ENCODE data around the gene ZCCHC14. TPM values are rescaled to one million over a fixed set of nuclear protein-coding genes. Genes with fewer than 3 reads are reported as not detected.

The ZCCHC14 gene
- polyA plus RNA-seq, 1 donor (not counting 4 experiments of a cell fraction or from before 2014, with no cell fraction given), result 3.6 TPM

DNA sequence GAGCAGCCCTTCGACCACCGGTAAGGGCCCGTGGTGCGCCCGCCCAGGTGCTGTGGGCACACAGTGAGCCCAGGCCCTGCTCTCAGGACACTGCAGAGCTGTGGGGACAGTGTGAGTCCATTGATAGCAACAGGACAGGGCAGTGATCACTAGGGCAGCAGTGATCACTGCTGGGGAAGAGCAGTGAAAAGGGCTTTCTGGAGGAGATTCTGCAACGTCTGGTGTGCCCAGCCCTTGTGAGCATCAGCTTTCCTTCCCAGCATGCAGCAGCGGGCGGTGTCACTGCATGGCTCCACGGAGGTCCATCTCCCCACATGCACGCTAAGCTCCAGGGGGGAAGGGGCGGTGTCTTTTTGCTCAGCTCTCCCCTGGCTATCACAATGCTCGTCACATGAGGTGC is 68.6 kb downstream of the ZCCHC14 start:
- Histone ChIP-seq H3K9ac (ENCODE audit: control insufficient read depth, extremely low read depth, insufficient read depth, low read length) (no peak overlapping the region), H3K4me2 (ENCODE audit: control insufficient read depth, extremely low read depth, insufficient read depth, low read depth, low read length) (no peak overlapping the region), H3K79me2 (ENCODE audit: control insufficient read depth, insufficient read depth, low read length) (peaks cover 2% of the 10 kb centered on the region), H3K27ac (ENCODE audit: control insufficient read depth, insufficient read depth, low read length) (no peak overlapping the region), H3K9me1 (ENCODE audit: control insufficient read depth, extremely low read depth, insufficient read depth, low read length) (no peaks in the 10 kb centered on the region), H3K9me3 (ENCODE audit: control insufficient read depth, low read depth, low read length) (no peaks in the 10 kb centered on the region), H2AFZ (ENCODE audit: control insufficient read depth, low read length) (no peak overlapping the region), H3K27me3 (ENCODE audit: control insufficient read depth, extremely low read depth, insufficient read depth, low read length) (no peaks in the 10 kb centered on the region), H4K20me1 (ENCODE audit: control insufficient read depth, extremely low read depth, insufficient read depth, low read length) (no peaks in the 10 kb centered on the region), H3K4me1 (ENCODE audit: control insufficient read depth, extremely low read depth, insufficient read depth, low read length) (no peaks in the 10 kb centered on the region), H3K4me3 (ENCODE audit: control insufficient read depth in 2 of 3, extremely low read depth in 1 of 3, insufficient read depth in 2 of 3, low read depth in 1 of 3, low read length in 3 of 3) (no peak overlapping the region), H3K36me3 (ENCODE audit: control insufficient read depth in 2 of 2, extremely low read depth in 1 of 2, insufficient read depth in 2 of 2, low read length in 2 of 2) (peaks cover 16 to 19% of the 10 kb centered on the region in 2 experiments)
- TF ChIP-seq, protein P1, sequence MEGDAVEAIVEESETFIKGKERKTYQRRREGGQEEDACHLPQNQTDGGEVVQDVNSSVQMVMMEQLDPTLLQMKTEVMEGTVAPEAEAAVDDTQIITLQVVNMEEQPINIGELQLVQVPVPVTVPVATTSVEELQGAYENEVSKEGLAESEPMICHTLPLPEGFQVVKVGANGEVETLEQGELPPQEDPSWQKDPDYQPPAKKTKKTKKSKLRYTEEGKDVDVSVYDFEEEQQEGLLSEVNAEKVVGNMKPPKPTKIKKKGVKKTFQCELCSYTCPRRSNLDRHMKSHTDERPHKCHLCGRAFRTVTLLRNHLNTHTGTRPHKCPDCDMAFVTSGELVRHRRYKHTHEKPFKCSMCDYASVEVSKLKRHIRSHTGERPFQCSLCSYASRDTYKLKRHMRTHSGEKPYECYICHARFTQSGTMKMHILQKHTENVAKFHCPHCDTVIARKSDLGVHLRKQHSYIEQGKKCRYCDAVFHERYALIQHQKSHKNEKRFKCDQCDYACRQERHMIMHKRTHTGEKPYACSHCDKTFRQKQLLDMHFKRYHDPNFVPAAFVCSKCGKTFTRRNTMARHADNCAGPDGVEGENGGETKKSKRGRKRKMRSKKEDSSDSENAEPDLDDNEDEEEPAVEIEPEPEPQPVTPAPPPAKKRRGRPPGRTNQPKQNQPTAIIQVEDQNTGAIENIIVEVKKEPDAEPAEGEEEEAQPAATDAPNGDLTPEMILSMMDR (optimal IDR thresholded peaks at IDR 0.05 in 1 of 3, IDR thresholded peaks at IDR 0.05 in 1 of 3, conservative IDR thresholded peaks at IDR 0.05 in 1 of 3; ENCODE audit: extremely low read depth in 1 of 3, insufficient read depth in 2 of 3, low read length in 3 of 3), result no peak
- TF ChIP-seq EZH2 (IDR thresholded peaks at IDR 0.05; ENCODE audit: low read length), result no peak
- dilution Hi-C loops (cut with MboI; ENCODE audit: extremely low pct_ligation_motif_present, low sequenced_read_pairs), result no loop called here
- no peak for FAIRE-seq
- DNase-seq (ENCODE audit: low read depth, low spot score), result no peak

DNA sequence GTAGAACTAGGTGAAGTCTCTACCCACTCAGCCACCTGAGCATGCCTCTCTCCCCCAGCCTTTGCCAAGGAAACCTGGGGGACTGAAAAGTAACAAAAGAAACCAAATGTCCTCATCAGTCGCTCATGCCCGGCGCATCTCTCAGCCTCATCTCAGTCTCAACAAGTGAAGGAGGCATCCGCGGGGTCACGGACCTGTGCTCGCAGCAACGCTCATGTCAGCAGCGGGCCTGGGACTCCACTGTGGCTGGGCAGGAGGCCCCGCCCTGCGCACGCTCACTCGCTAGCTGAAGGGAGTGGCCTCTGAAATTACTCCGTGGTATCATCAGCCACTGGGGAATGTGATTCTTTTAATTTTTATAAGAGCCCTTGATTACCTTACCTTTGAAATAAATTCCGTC is 69.4 kb downstream of the ZCCHC14 start:
- Histone ChIP-seq H2AFZ (ENCODE audit: control insufficient read depth, low read length) (no peak overlapping the region), H3K4me1 (ENCODE audit: control insufficient read depth, extremely low read depth, insufficient read depth, low read length) (no peaks in the 10 kb centered on the region), H3K4me3 (ENCODE audit: control insufficient read depth in 2 of 3, extremely low read depth in 1 of 3, insufficient read depth in 2 of 3, low read depth in 1 of 3, low read length in 3 of 3) (no peak overlapping the region), H3K36me3 (ENCODE audit: control insufficient read depth in 2 of 2, extremely low read depth in 1 of 2, insufficient read depth in 2 of 2, low read length in 2 of 2) (peaks cover 16 to 18% of the 10 kb centered on the region in 2 experiments), H3K9me3 (ENCODE audit: control insufficient read depth, low read depth, low read length) (no peaks in the 10 kb centered on the region), H3K9me1 (ENCODE audit: control insufficient read depth, extremely low read depth, insufficient read depth, low read length) (no peaks in the 10 kb centered on the region), H3K79me2 (ENCODE audit: control insufficient read depth, insufficient read depth, low read length) (peaks cover 2% of the 10 kb centered on the region), H4K20me1 (ENCODE audit: control insufficient read depth, extremely low read depth, insufficient read depth, low read length) (no peaks in the 10 kb centered on the region), H3K4me2 (ENCODE audit: control insufficient read depth, extremely low read depth, insufficient read depth, low read depth, low read length) (no peak overlapping the region), H3K27me3 (ENCODE audit: control insufficient read depth, extremely low read depth, insufficient read depth, low read length) (no peaks in the 10 kb centered on the region), H3K27ac (ENCODE audit: control insufficient read depth, insufficient read depth, low read length) (no peak overlapping the region), H3K9ac (ENCODE audit: control insufficient read depth, extremely low read depth, insufficient read depth, low read length) (no peak overlapping the region)
- TF ChIP-seq EZH2 (IDR thresholded peaks at IDR 0.05; ENCODE audit: low read length), result no peak
- TF ChIP-seq, protein P1 (optimal IDR thresholded peaks at IDR 0.05 in 1 of 3, IDR thresholded peaks at IDR 0.05 in 1 of 3, conservative IDR thresholded peaks at IDR 0.05 in 1 of 3; ENCODE audit: extremely low read depth in 1 of 3, insufficient read depth in 2 of 3, low read length in 3 of 3), result no peak
- DNase-seq (ENCODE audit: low read depth, low spot score) (no peak), FAIRE-seq (no peak)
- dilution Hi-C loops (cut with MboI; ENCODE audit: extremely low pct_ligation_motif_present, low sequenced_read_pairs), result no loop called here

All from keratinocyte (primary cell).